Stimulated activated CD4-positive, alpha-beta T cell treated with anti-CD3 and anti-CD28 coated beads, TNF-alpha, amount 100 ng/mL, for 24 hours (primary cell): Measurements from ENCODE around the gene HRH4.

ENCODE experiments used
- DNase-seq, 3 experiments: peaks; one replicate each; pipeline ENCODE4 v3.0.0-alpha.2; 2020; ENCODE audit warnings: low read depth in 3 of 3

HRH4 gene

DNA sequence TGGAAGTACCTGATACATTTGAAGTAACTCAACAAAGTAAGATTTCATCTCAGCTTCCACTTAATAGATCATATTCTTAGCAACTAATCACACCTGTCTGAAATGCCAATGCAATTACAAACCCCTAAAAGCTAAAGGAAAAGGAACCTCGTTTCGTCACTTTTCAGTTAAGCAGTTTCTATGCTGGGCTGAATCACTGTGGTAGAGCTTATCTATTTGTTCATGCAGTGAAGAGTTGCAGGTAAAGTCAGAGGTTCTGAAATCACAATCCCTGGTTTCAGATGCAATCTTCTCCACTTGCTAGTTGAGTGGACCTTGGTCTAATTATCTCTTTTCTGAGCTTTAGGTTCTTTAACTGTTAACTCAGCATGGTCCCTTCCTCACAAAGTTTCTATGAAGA, 6.3 kb downstream of the HRH4 start:
- no peak for DNase-seq

DNA sequence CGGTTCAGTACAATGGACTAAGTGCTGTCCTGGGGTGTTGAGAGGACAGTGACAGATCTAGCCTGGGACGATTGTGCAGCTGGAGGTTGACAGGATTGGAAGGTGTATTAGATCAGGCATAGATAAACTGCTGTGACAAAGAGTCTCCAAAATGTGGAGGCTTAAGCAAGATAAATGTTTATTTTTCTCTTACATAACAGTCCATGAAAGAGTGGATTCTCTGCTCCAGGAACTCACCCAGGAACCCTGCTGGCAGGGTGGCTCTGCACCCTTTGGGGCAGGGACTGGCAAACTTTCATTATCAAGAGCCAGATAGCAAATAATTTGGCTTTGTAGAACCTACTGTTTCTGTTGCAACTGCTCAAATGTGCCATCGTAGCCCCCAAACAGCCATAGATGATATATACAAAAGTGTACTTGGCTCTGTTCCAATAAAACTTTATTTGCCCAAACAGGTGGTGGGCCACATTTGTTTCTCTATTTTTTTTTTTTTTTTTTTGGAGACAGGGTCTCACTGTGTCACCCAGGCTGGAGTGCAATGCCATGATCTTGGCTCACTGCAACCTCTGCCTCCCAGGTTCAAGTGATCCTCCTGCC, 9.7 kb downstream of the HRH4 start:
- DNase-seq = no peak

DNA sequence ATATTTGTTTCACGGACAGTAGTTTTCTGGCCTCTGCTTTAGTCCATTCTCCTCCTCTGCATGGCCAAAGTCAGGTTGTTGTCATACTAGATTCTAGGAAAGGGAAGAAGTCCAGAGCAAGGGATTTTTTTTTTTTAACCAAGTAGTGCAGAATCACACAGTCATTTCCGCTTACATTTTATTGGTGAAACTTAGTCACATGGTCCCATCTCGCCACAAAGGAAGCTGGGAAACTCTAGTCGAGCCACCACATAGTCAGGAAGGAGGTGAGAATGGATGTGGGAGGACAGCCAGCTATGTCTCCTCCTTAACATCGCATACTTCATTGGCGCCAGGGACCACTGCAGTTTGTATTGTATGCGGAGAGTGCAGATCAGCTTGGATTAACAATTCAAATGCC, 10.4 kb downstream of the HRH4 start:
- no peak for DNase-seq

DNA sequence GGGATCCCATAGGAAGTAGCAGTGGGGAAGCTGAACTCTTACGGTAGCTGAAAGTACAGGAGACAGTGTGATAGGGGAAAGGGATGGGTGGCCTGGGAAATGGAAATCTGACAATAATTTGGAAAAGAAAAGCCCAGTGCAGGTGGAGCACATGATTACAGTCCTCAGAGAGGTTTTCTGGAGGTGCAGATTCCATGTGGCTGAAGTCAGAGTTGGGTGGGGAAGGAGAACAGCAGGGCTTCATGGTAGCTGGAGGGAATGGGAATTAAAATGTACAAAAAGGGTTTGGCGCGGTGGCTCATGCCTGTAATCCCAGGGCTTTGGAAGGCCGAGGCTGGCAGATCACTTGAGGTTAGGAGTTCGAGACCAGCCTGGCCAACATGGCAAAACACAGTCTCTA, 12.2 kb downstream of the HRH4 start:
- DNase-seq = no peak

DNA sequence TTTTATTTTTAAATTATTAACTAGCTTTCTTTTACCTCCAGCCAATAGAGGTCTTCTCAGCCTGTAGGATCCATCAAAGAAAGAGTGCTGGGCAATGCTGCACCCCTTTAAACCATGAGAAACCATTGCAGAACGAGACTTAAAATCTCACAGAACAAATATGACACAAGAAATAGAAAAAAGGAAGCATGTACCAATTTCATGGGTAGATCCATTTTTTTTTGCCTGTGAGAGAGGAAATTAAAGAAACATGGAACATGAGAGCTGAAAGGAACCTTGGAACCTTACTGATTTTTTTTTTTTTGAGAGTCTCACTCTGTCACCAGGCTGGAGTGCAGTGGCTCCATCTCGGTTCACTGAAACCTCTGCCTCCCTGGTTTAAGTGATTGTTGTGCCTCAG, 14.0 kb downstream of the HRH4 start:
- no peak for DNase-seq

DNA sequence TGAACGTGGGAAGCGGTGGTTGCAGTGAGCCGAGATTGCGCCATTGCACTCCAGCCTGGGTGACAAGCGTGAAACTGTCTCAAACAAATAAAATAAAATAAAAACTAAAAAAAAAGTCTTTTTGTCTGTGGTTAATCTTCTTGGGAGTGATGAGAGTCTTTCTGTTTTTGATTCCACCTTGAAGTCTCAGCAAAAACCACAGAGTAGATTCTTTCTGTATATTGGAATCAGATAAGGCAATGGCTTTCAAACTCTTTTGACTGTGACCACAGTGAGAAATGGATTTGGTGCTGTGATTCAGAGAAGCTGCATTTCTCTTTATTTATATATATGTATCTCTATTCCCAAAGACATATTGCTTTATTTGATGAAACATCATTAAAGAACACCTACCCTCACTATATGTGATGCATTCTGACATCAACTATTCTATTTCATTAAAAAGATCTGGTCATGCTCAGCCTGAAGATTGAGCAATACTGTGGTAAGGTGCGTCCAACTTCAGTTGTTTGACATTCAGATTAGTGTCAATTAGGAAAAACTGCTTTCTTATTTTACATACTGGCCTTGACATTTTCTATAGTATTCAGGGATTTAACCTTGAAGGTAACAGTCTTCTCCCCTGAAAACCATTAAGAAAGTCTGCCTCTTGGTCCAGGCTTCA, 15.6 kb downstream of the HRH4 start:
- no peak for DNase-seq

DNA sequence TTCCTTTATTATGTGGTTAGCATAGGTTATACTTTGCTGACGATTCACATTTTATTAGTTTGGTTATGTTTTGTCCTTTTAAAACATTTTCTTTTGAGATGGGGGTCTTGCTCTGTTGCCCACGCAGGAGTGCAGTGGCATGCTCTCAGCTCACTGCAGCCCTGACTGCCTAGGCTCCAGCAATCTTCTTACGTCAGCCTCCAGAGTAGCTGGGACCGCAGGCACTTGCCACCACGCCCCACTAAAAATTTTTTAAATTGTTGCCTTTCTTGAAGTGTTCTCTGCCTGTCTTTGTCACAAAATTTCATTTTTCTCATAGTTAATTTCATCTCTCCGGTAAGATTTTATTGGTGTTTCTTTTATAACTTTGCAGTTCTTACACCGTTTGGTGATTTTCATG, 18.9 kb downstream of the HRH4 start:
- DNase-seq = no peak

DNA sequence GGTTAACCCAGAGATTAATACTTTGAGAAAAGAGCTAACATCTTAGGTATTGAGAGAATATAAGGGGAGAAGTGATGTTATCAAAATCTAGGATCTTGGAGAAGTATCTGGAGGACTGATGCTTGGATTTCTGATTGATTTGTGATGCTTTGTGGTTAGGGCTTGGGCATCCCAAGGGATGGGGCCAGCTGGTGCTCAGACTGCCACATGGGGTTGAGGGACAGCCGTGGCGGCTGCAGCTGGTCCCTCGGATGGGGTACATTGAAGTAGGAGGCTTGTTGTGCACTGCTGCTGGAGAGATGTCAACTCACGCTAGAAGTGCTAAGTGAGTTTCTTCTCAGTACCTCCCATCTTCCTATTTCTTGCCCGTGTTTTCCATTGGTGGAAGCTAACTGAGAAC, 22.4 kb downstream of the HRH4 start:
- DNase-seq = no peak

DNA sequence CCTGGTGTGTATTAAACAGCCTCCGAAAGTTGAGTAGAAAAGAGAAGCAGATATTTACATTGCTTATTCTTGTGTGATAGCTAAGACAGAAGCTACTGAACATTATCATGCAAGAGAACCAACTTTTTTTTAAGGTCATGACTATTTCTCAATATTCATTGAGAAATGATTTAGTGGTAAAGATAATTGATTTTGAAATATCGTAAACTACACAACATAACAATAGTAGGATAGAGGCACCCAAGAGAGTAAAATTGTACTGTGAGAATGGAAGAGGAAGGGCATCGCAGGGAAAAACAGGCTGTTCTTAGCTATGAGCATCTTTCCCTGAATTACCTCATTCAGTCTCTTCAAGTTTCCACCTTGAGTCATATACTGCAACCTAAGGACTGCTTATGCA, 25.2 kb downstream of the HRH4 start:
- no peak for DNase-seq

DNA sequence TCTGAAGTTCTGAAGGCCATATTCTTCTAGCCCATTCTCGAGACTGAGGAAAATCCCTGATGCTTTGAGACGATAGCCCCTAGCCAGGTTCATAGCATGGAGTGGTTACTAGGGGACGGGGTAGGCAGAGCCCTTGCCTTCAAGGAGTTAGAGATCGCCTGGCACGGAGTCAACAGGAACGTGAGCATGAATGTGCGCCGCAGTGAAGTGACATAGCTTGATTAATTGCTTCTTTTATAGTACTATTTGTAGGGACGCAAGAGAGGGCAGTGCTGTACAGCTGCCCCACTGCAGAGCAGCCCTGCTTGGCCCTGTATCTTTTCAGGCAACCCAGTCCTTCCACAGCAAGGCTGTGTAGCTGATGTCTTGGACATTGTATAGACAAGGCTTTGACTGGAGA, 26.2 kb downstream of the HRH4 start:
- DNase-seq = no peak

DNA sequence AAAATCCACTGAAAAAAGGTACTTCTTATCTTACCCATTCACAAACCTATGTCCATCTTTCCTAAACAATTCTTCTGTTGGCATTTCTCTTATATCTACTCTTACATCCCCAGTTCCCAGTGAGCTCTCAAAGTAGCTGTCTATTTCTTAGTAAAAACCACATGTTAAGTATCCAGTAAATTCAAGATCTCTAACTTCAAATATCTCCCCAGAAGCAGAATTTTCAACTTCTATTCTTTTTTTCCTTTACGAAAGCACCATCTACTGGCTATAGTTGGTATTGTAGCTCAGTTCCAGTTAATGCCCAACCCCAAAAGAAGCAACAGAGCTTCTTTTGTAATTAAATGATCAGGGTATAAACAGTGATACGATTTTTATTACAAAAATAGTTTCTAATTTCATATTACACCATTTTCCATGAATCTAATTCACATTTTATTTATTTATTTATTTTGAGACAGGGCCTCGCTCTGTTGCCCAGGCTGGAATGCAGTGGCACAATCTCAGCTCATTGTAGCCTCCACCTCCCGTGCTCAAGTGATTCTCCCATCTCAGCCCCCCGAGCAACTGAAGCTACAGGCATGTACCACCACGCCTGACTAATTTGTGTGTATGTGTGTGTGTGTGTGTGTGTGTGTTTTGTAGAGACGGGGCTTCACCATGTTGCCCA, 28.5 kb downstream of the HRH4 start:
- no peak for DNase-seq

DNA sequence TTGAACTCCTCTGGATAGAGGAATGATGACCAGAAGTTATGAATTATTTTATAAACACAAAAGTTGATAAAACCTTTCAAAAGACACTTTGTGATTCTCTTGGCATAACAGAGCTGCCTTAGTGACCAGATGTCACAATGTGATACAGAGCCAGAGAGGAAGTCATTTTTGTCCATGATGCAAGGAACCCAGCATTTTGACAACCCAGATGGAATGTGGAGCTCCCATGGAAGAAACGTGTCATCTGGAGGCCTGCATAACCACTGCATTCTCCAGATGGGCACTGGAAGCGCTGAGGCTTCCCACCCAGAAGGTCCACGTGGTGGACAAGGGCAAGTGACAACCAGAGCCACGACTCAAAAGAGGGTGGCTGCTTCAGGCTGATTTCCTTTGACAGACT, 30.1 kb downstream of the HRH4 start:
- no peak for DNase-seq

DNA sequence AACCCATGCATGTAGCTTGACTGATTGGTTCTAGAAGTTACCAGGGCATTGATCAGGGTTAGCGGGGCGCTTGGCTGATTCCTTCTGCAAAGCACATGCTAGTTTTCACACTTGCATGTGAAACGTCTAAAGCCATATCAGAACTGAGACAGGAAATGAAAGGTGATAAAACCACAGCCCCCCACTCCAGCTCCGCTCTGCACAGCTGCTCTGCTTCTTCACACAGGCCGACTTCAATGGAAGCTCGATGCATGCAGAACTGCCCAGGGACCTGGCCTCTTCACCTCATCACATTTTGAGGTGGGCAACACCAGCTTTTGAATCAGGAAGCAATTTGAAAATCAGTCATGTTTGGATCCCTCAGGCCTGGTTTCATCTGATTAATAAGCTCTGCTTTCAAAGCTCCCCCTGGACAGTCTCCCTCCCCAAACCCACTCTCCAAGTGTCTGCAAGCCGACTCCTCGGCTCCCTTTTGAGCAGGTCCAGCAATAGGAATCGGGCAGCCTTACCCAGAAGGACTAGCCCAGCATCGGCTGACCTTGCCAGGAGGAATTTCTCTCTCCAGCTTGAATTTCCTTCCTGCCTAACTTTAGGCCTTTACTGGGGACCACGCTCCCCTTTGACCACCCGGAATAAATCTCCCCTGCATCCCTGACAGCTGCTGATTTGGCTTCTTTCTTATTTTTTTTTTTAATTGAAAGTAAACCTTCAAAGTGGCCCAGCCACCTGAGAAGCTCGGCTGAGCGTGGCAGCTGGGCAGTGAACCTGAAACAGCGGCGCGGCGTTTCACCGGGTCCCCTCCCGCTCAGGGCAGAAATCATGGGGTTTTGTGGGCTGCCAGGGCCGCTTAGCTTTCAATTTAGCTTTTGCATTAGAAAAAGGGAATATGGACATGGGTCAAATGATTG, 31.7 kb downstream of the HRH4 start:
- no peak for DNase-seq

DNA sequence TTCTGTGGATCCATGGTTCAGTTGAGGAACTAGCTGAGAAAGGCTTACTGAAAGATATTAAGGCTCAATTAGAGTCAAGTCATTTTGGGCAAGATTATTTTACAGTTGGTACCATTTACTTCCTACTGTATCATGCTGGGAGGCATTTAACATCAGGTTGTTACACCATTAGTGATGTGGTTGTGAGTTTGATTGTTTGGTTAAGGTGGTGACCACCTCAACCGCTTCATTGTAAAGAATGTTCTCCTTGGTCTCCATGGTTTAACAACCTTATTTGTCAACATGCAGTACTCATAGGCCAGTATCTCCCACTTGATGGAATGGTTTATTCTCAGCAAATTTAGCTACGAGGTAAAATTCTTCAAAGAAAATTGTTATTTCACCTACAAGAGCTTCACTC, 34.1 kb downstream of the HRH4 start:
- no peak for DNase-seq

DNA sequence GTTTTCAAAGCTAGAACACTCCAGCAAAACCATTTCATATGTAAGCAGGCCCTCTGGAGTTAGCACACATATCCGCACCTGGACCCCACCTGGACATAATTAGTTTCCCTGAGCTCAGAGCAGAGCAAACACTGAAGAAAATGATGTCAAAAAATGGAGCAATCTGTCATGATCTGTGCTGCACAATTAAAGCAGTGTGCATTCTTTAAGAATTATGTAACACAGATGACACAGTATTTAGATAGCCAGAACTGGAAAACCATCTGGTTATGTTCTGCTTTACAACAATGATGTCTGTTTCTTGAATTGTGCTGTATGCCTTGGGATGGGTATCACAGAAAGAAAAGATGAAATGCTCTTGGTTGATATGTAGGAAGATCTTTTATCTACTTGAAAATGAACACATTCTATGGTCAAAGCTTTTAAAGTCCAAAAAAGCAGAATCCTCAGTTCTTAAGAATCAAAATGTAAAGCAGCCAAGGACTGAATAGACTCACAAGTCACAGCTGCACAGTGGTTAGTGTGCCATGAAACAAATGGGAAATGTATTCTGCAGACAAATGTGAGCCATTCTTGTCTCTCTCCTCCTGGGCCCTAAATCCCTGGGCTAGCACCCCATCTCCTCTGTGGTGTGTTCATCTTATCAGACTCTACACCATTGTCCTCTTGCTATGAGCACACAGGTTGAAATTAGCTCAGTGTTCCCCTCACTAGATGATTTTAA, 36.8 kb downstream of the HRH4 start:
- DNase-seq = no peak

DNA sequence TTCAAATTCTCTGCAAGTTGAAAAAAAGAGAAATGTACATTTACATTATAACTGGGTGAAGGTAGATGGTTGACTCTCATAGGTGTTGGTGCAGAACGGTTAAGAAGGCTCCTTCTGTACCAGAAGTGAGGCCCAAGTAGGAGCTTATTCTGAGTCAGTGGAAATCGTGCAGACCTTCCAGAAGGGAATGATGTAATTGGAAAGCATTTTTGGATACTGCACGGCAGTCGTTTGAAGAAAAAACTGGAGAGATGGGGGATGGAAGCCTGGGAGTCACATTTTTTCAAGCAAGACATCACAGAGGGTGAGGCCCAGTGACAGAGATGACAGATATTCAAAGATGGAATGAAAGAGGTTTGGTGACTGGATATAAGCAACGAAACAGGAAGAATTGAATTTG, 39.4 kb downstream of the HRH4 start:
- no peak for DNase-seq

DNA sequence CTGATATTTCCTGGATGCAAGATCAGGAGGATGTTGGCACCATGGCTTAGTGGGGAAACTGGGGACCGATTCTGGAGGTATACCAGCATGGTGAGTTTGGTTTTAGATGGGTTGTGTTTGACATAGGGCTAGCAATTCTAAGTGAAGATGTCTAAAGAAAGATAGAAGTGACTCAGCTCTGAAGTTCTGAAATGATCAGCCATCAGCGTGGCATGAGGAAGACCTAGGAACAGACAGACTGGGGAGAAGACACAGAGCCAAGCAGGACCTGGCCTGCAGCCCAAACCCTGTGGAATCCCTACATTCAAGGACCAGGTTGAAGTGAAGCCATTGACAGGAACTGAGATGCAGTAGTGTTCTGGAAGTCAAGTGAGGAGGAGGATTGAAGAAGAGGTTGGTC, 39.8 kb downstream of the HRH4 start:
- DNase-seq = no peak

DNA sequence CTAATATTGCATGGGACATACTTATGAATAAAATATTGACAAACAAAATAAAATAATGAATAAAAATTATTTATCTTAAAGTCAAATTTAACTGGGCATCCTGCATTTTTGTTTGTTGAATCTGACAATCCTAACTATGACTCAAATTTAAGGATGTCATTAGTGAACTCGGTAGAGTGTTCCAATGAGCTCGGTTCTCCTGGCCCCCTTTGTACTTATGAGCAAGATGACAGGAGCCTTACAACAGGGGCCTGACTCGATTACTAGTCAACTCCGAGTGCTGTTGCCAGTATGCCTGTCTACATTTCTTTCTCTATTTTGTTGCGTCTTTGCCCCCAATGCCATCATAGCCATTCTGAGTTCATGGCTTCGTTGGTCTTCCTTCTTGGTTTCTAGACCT, 40.3 kb downstream of the HRH4 start:
- DNase-seq = no peak

DNA sequence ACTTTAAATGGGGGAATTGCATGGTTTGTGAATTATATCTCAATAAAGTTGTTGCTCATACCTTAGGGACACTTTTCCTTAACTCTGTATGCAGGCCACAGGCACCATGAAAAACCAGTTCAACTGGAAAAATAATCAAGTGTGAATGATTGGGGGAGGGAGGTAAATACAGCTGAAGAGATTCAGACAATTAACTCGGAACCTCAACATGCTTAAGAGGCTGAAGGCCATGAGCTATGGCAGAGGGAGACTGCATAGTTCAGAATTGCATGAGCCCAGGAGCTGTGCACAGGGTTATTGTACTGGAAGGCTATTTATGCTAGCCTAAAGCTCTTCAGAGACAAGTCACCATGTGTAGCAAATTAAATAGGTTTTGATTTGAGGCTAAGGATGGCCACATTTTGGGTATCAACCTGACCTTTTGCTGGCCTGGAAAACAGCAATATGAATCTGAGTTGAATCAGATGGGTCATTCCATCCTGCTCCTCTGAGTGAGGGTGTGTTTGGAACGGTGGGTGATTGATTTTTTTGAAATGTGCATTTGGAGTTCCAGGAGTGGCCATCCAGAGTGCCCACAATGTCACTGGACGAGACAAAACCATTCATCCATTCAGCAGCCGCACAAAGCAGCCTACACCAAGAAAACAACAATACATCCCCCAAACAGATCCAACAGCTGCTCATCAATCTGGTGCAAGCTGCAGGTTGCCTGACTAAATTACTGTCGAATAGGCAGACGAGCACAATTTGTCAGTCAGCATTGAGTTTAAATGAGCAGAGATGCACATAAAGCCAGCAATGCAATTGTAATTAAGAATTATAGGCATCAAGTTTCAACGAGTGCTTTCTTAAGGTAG, 42.5 kb downstream of the HRH4 start:
- no peak for DNase-seq

DNA sequence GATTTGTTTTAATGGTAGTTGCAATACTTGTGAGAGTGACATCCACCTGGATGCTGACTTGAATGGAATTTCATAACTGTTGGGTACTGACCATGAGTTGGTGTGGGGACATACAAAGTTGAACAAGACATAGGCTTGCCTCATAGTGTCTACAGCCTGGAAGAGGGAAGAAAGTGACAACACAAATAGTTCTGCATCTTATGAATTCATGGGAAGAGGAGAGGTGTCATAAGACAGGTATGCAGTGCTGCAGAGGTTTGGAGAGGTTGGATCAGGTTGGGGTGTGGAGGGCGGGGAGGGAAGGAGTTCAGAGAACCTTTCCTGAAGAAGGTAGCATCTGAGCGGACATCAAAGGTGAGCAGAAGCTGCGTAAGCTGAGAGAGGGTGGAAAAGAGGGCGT, 44.0 kb downstream of the HRH4 start:
- no peak for DNase-seq

DNA sequence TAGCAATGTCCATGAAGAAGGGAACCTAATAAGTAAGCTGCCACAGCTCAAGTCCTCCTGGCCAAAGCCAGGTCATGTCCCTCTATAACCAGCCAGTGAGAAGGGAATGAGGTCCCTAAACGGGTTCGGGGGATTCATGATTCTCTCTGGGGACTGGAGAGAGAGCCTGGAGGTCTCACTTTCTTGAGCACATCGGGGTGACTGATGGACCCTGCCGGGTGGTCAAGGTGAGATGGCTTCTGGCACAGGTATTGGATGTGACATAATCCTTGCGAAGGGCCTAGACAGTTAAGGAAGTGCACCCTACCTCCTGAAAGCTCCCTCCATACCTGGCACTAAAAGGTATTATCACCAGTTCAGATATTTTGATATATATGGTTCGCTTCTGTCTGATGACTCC, 45.7 kb downstream of the HRH4 start:
- DNase-seq = no peak
